Adrenal gland (tissue), 12 donors: Measurements from ENCODE around the gene CCDC6. TPM values are rescaled to one million over a fixed set of nuclear protein-coding genes. Genes with fewer than 3 reads are reported as not detected.
A peak's percentile ranks its signal among the peaks of the same experiment; 100 is the strongest.
"Not testable (repeated sequence)": the region's sequence is repeated elsewhere in the genome, so short reads cannot be mapped to it uniquely, and the experiment has no call there.

Source experiments
- DNase-seq, 7 donors: peaks; one replicate each; pipeline ENCODE4 v3.0.0-alpha.2; 2019 to 2020
- H3K27ac ChIP-seq, 5 donors: fragments of 200-600 bp; sonication (generic) in 4 of 5; 1 replicate in 3 of 5; 2 replicates in 2 of 5; pipeline versions ENCODE4 v1.5.1 to v1.8.0; 2016 to 2020; ENCODE audit warnings: mild to moderate bottlenecking in 1 of 5
- H3K27me3 ChIP-seq: fragments of 200-600 bp; 2 replicates; pipeline ENCODE4 v1.8.0; 2021
- H3K36me3 ChIP-seq, 2 donors: fragments of 200-600 bp; replicated peaks in 1 of 2; 1 replicate in 1 of 2; 2 replicates in 1 of 2; pipeline versions ENCODE4 v1.5.1 to v1.8.0; 2018 to 2022
- H3K4me1 ChIP-seq, 2 donors: fragments of 200-600 bp; replicated peaks in 1 of 2; 1 replicate in 1 of 2; 2 replicates in 1 of 2; pipeline versions ENCODE4 v1.5.1 to v1.8.0; 2018 to 2021
- H3K4me3 ChIP-seq, 4 donors: fragments of 200-600 bp; sonication (generic) in 3 of 4; one replicate each; pipeline ENCODE4 v1.5.1; 2016 to 2018
- H3K9me3 ChIP-seq, 3 donors: fragments of 200-600 bp; sonication (generic) in 1 of 3; replicated peaks in 1 of 3; 1 replicate in 2 of 3; 2 replicates in 1 of 3; pipeline versions ENCODE4 v1.5.1 to v1.8.0; 2016 to 2021
- CTCF ChIP-seq, 6 experiments: fragments of 450-650 bp in 4 of 6; fragments of 200-600 bp in 2 of 6; sonication (generic) in 1 of 6; IDR thresholded peaks; 1 replicate in 5 of 6; 2 replicates in 1 of 6; pipeline versions ENCODE4 v1.5.1 to v1.8.0; 2016 to 2021; ENCODE audit warnings: antibody characterized with exemption in 6 of 6, mild to moderate bottlenecking in 2 of 6, moderate library complexity in 1 of 6
- POLR2A ChIP-seq, 2 donors: fragments of 450-650 bp; IDR thresholded peaks; one replicate each; pipeline ENCODE4 v1.6.1; 2017; ENCODE audit warnings: antibody characterized with exemption in 2 of 2, mild to moderate bottlenecking in 2 of 2, moderate library complexity in 1 of 2
- WGBS, 4 donors: extraction: QIAGEN DNeasy Blood & Tissue Kit in 2 of 4; methylation state at CpG; one replicate each; pipeline versions ENCODE4 v1.1.5 to v1.1.7; 2013 to 2017; 5-methylcytosine and 5-hydroxymethylcytosine counted together
- intact Hi-C, 2 donors: fragments of 100-400 bp; cut with DNase I; formaldehyde crosslinking; loops; one replicate each; pipeline versions ENCODE4 v1.14.1 to v1.15.0; 2022 to 2023
- polyA plus RNA-seq, 3 donors: library from polyadenylated mRNA; stranded (reverse); fragments of 200-250 nt in 2 of 3; fragments of 350-450 nt in 1 of 3; fragmentation: Illumina TruSeq in 1 of 3; extraction: RNeasy Lipid Tissue Mini Kit (QIAGEN cat#74804) in 1 of 3; gene quantifications; one replicate each; pipeline ENCODE4 v1.2.3, GENCODE V29; 2013 to 2014
- total RNA-seq, 9 donors: library from RNA; depleted of rRNA in 4 of 9; stranded (reverse); fragments of >200 nt in 4 of 9; fragments of 120-200 nt in 1 of 9; fragmentation: NEBNext Ultra II Directional in 1 of 9; extraction: Animal tissue kit (Norgen Biotek cat#: 25700) in 1 of 9; gene quantifications; one replicate each; pipeline versions ENCODE4 v1.1.0 to v1.2.4, GENCODE V29; 2013 to 2023
- donor health status: healthy with polysubstance abuse.
- donor health status: Bipolar disorder and iron deficiency.
- donor health status: DM: yes; HTN: yes; CAD: no.
- donor health status: DM: no; HTN: no; CAD: no.
- donor health status: DM: no; HTN: no; CAD: no.
- donor health status: DM: yes; HTN: yes; CAD: no.

Gene CCDC6
- total and polyA plus RNA-seq, 12 donors, result 7.1 to 53.3 (median 32.9) TPM

- H3K9me3 ChIP-seq, result no peaks in the 10 kb centered on the region
- H3K27ac ChIP-seq, result no peak overlapping the region
- H3K27me3 ChIP-seq, result no peaks in the 10 kb centered on the region
- H3K36me3 ChIP-seq, result no peaks in the 10 kb centered on the region
- 88 to 94% (median 92%) methylated on average over 7 of the region's 7 CpGs for WGBS, 4 donors
- TF ChIP-seq POLR2A (IDR thresholded peaks at IDR 0.05), result no peak
- DNase-seq, result no peak
- no peak overlapping the region for H3K4me3 ChIP-seq
- H3K4me1 ChIP-seq, result peaks cover 11 to 32% of the 10 kb centered on the region in 2 donors
- intact Hi-C loops, result no loop called here
These were observed 29.1 kb downstream of the CCDC6 start for GRCh38 chr10:59877191-59877671.

- peaks cover 11 to 33% of the 10 kb centered on the region in 2 donors for H3K4me1 ChIP-seq
- no peaks in the 10 kb centered on the region for H3K9me3 ChIP-seq
- H3K27me3 ChIP-seq, result no peaks in the 10 kb centered on the region
- H3K4me3 ChIP-seq, result no peak overlapping the region
- WGBS, 4 donors, result 88 to 100% (median 97%) methylated on average over 2 of the region's 2 CpGs
- intact Hi-C loops, result no loop called here
- no peak overlapping the region for H3K27ac ChIP-seq
- TF ChIP-seq POLR2A (IDR thresholded peaks at IDR 0.05), result no peak
- no peak for TF ChIP-seq CTCF (IDR thresholded peaks at IDR 0.05)
- DNase-seq, result no peak
- no peaks in the 10 kb centered on the region for H3K36me3 ChIP-seq
These were observed 29.7 kb downstream of the CCDC6 start for GRCh38 chr10:59876695-59877094.

- H3K36me3 ChIP-seq, H3K4me3 ChIP-seq, DNase-seq, H3K27me3 ChIP-seq, intact Hi-C loops, H3K27ac ChIP-seq, H3K9me3 ChIP-seq: not testable (repeated sequence)
- H3K4me1 ChIP-seq, result peaks cover 11 to 33% of the 10 kb centered on the region in 2 donors
- 84 to 98% (median 86%) methylated on average over 9 of the region's 9 CpGs for WGBS, 4 donors
These were observed 30.1 kb downstream of the CCDC6 start for GRCh38 chr10:59876208-59876607.

GRCh38 chr10:59873896-59874295, 32.5 kb downstream of the CCDC6 start:
- Histone ChIP-seq H3K27me3 (no peaks in the 10 kb centered on the region), H3K36me3 (no peaks in the 10 kb centered on the region), H3K9me3 (no peaks in the 10 kb centered on the region), H3K27ac (no peak overlapping the region), H3K4me1 (peaks cover 6 to 33% of the 10 kb centered on the region in 2 donors), H3K4me3 (no peak overlapping the region)
- WGBS, 4 donors, result 84 to 89% (median 87%) methylated on average over 4 of the region's 4 CpGs
- TF ChIP-seq POLR2A (IDR thresholded peaks at IDR 0.05), result no peak
- TF ChIP-seq CTCF (IDR thresholded peaks at IDR 0.05), result no peak
- intact Hi-C loops, result no loop called here
- no peak for DNase-seq

- H3K27me3 ChIP-seq, result no peaks in the 10 kb centered on the region
- intact Hi-C loops, result no loop called here
- H3K4me1 ChIP-seq, result peaks cover 6 to 31% of the 10 kb centered on the region in 2 donors
- H3K9me3 ChIP-seq, result no peaks in the 10 kb centered on the region
- H3K4me3 ChIP-seq, result no peak overlapping the region
- H3K27ac ChIP-seq, result peak overlapping the region in 1 of 5 donors; percentile 55
- peak in 6 of 7 donors; percentile 41 to 72 (median 45) for DNase-seq
- 45 to 57% (median 49%) methylated on average over 5 to 7 of the region's 7 CpGs for WGBS, 4 donors
- H3K36me3 ChIP-seq, result no peaks in the 10 kb centered on the region
- TF ChIP-seq POLR2A (IDR thresholded peaks at IDR 0.05) (no peak), CTCF (IDR thresholded peaks at IDR 0.05) (no peak)
These were observed 33.4 kb downstream of the CCDC6 start for GRCh38 chr10:59872892-59873463.
